Progenitor cell of endocrine pancreas (in vitro differentiated cells): ENCODE results near the gene RALGAPA2. TPM values are rescaled to one million over a fixed set of nuclear protein-coding genes. Genes with fewer than 3 reads are reported as not detected.

Experiments
- DNase-seq: peaks from one replicate; pipeline ENCODE4 v3.0.0; 2021; ENCODE audit warnings: low spot score; ENCODE audit not compliant: unreplicated experiment
- H3K27ac Mint-ChIP-seq: 2 replicates; pipeline ENCODE4 v1.8.0; 2021; ENCODE audit warnings: mild to moderate bottlenecking, moderate library complexity, mixed read lengths
- H3K27me3 Mint-ChIP-seq: 2 replicates; pipeline ENCODE4 v1.8.0; 2021; ENCODE audit warnings: mixed read lengths
- H3K36me3 Mint-ChIP-seq: 2 replicates; pipeline ENCODE4 v1.8.0; 2022; ENCODE audit warnings: mixed read lengths; ENCODE audit not compliant: insufficient read depth
- H3K4me1 Mint-ChIP-seq: 2 replicates; pipeline ENCODE4 v1.8.0; 2021; ENCODE audit warnings: low read depth, mixed read lengths
- H3K4me3 Mint-ChIP-seq: 2 replicates; pipeline ENCODE4 v1.8.0; 2021; ENCODE audit warnings: low read depth, mild to moderate bottlenecking, moderate library complexity, mixed read lengths
- H3K9me3 Mint-ChIP-seq: 2 replicates; pipeline ENCODE4 v1.8.0; 2021; ENCODE audit warnings: low read depth, mixed read lengths
- total RNA-seq: library from RNA; stranded (reverse); gene quantifications from 2 replicates; pipeline ENCODE4 v1.2.1, GENCODE V29; 2021
- TF ChIP-seq, protein P1 (sequence below): fragments of 200-600 bp; sonication (generic); IDR thresholded peaks from one replicate; pipeline ENCODE4 v1.5.0; 2021; ENCODE audit warnings: antibody characterized with exemption, mild to moderate bottlenecking; ENCODE audit not compliant: unreplicated experiment

The RALGAPA2 gene
- total RNA-seq, 1 donor from 2014 or later, result 109 TPM

DNA sequence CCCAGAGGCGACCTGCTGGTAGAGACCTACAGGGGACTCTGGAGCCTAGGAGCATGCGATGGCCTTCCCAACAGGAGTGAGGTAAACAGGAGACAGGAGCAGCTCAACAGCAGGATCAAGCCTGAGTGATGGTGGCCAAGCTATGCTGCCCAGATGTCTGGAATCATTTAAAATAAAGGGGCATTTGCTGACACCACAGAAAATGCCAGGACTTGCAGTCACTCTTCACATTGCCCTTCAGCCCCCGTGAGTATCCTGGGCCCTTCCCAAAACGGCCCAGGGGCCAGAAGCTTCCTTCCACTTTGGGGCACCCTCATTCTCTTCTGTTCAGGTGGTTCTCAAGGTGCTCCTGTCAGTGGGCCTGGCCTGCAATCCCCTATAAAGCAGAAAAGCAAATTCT is 321.3 kb downstream of the RALGAPA2 start:
- H3K9me3 Mint-ChIP-seq, result no peaks in the 10 kb centered on the region
- TF ChIP-seq, protein P1, sequence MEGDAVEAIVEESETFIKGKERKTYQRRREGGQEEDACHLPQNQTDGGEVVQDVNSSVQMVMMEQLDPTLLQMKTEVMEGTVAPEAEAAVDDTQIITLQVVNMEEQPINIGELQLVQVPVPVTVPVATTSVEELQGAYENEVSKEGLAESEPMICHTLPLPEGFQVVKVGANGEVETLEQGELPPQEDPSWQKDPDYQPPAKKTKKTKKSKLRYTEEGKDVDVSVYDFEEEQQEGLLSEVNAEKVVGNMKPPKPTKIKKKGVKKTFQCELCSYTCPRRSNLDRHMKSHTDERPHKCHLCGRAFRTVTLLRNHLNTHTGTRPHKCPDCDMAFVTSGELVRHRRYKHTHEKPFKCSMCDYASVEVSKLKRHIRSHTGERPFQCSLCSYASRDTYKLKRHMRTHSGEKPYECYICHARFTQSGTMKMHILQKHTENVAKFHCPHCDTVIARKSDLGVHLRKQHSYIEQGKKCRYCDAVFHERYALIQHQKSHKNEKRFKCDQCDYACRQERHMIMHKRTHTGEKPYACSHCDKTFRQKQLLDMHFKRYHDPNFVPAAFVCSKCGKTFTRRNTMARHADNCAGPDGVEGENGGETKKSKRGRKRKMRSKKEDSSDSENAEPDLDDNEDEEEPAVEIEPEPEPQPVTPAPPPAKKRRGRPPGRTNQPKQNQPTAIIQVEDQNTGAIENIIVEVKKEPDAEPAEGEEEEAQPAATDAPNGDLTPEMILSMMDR, result no peak
- no peak overlapping the region for H3K4me3 Mint-ChIP-seq
- no peak for DNase-seq
- H3K4me1 Mint-ChIP-seq, result peaks cover 2% of the 10 kb centered on the region
- H3K27me3 Mint-ChIP-seq, result no peaks in the 10 kb centered on the region
- H3K27ac Mint-ChIP-seq, result no peak overlapping the region
- H3K36me3 Mint-ChIP-seq, result peaks cover 28% of the 10 kb centered on the region

DNA sequence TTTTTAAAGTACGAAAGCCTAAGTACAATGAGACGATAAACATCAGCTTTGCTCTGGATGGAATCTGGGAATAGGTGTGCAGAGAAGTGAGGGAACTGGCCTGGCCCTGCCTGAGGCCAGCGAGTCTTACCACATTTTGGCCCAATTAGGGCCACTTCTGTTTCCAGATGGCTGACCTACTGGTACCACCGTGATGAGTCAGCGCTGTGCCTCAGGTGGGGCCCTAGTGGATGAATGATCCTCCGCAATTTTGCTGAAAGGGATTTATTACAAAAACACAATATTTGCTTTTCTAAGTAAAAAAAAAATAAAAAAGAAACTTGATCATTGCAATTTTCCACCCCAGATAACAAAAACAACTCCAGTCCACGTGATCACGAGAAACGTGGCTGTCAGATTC is 322.1 kb downstream of the RALGAPA2 start:
- TF ChIP-seq, protein P1, result no peak
- peaks cover 2% of the 10 kb centered on the region for H3K4me1 Mint-ChIP-seq
- no peak overlapping the region for H3K27ac Mint-ChIP-seq
- DNase-seq, result no peak
- H3K9me3 Mint-ChIP-seq, result no peaks in the 10 kb centered on the region
- H3K27me3 Mint-ChIP-seq, result no peaks in the 10 kb centered on the region
- peaks cover 27% of the 10 kb centered on the region for H3K36me3 Mint-ChIP-seq
- no peak overlapping the region for H3K4me3 Mint-ChIP-seq

DNA sequence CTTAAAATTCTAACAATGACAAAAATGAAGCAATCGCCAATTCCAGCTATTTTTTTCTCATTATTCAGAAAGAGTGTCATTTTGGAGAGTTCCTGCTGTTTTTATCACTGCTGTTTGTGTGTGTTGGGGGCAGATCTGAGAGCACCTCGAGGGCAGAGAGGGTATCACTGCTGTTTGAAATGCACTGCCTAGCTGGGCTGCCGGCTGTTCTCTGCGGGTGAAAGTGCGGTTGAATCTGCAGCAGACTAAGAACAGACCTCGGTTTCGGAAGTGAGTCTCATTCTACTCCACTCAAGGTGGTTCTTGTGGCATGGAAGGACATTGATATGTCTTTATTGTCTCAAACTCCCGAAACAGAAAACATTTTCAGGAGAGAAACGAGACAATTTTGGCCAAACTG is 326.3 kb downstream of the RALGAPA2 start:
- peaks cover 4% of the 10 kb centered on the region for H3K27me3 Mint-ChIP-seq
- TF ChIP-seq, protein P1, result no peak
- peaks cover 6% of the 10 kb centered on the region for H3K36me3 Mint-ChIP-seq
- no peak overlapping the region for H3K27ac Mint-ChIP-seq
- no peaks in the 10 kb centered on the region for H3K9me3 Mint-ChIP-seq
- peaks cover 2% of the 10 kb centered on the region for H3K4me1 Mint-ChIP-seq
- H3K4me3 Mint-ChIP-seq, result no peak overlapping the region
- DNase-seq, result no peak

DNA sequence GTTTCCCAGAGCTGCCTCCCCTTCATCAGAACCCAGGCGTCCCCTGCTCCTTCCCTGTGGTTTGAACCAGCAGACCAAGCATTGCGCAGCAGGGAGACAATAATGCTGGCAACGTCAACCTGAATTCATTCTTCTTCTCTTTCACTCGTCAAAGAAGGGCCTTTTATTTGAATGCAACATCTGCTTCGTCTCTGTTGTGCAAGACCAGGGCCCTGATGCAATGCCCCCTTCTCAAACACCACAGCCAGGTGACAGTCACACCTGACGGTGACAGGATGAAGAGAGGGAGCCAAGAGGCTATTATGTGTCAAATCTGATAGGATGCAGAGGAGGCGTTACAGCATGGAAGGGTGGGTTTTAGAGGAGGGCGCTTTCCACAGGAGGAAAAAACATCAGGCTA is 336.6 kb downstream of the RALGAPA2 start:
- Mint-ChIP-seq H3K4me1 (no peaks in the 10 kb centered on the region), H3K27me3 (peaks cover 56% of the 10 kb centered on the region), H3K4me3 (no peak overlapping the region), H3K9me3 (peaks cover 2% of the 10 kb centered on the region), H3K36me3 (no peaks in the 10 kb centered on the region), H3K27ac (no peak overlapping the region)
- no peak for DNase-seq
- TF ChIP-seq, protein P1, result no peak

DNA sequence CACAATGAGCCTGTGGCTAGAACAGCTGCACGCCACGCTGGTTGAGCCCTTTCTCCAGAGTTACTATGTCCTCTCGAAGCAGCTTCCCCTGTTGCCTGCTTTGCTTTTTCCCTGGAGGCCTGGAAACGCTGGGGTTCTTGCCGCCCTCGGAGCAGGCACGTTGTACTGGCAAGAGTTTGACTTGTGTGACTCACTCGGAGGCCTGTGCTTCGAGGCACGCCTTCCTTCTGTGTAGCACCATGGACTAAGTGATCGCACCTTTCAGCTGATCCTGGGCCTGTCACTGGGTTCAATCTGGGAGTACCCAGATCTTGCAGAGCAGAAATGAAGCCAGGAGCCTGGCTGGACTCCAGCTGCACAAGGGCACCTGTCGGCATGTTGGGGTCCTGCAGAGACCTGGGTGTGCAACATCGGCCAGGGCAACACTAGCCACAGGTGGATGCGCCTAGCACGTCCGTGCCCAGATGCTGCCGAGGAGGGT is 339.3 kb downstream of the RALGAPA2 start:
- Mint-ChIP-seq H3K4me3 (no peak overlapping the region), H3K27ac (no peak overlapping the region), H3K4me1 (peaks cover 4% of the 10 kb centered on the region), H3K27me3 (peaks cover 71% of the 10 kb centered on the region), H3K36me3 (no peaks in the 10 kb centered on the region), H3K9me3 (no peaks in the 10 kb centered on the region)
- TF ChIP-seq, protein P1, result no peak
- no peak for DNase-seq
